SK-N-SH (cell line): ENCODE results near the gene TMEM87A. TPM values are rescaled to one million over a fixed set of nuclear protein-coding genes. Genes with fewer than 3 reads are reported as not detected.
"Not testable (repeated sequence)": the region's sequence is repeated elsewhere in the genome, so short reads cannot be mapped to it uniquely, and the experiment has no call there.

Experiments used
- CTCF ChIA-PET: fragments of 300-600, 350-600 bp; formaldehyde crosslinking; extraction: SDS; loops from one replicate; lab custom pipeline; 2021; lab: Yijun Ruan, JAX
- POLR2A ChIA-PET: fragments of 350-600 bp; sonication (Branson Sonifier 250); formaldehyde crosslinking; extraction: SDS; loops from one replicate; lab custom pipeline; 2020; ENCODE audit warnings: antibody characterized with exemption, inconsistent platforms; lab: Yijun Ruan, JAX
- DNase-seq: peaks from one replicate; pipeline ENCODE4 v3.0.0; 2012
- H2AFZ ChIP-seq: fragments of 200-600 bp; sonication (generic); 2 replicates; pipeline ENCODE4 v1.8.1; 2016; ENCODE audit warnings: antibody characterized with exemption, mild to moderate bottlenecking, low read depth
- H3F3A ChIP-seq: fragments of 200-600 bp; sonication (generic); replicated peaks from 2 replicates; pipeline ENCODE3; 2016; ENCODE audit warnings: antibody characterized with exemption, mild to moderate bottlenecking; ENCODE audit not compliant: insufficient read depth
- H3K27ac ChIP-seq, 2 experiments: fragments of 200-500 bp in 1 of 2; fragments of 200-600 bp in 1 of 2; sonication (Bioruptor generic) in 1 of 2; sonication (generic), shearing (Covaris generic) in 1 of 2; 2 replicates each; pipeline versions ENCODE4 v1.5.1 to v1.6.1; 2014 to 2016; ENCODE audit warnings: low read depth in 2 of 2, inconsistent platforms in 1 of 2, low read length in 1 of 2, mild to moderate bottlenecking in 1 of 2, mixed read lengths in 1 of 2
- H3K27me3 ChIP-seq: fragments of 200-600 bp; sonication (generic), shearing (Covaris generic); 2 replicates; pipeline ENCODE4 v1.6.1; 2016; ENCODE audit warnings: mixed run types; ENCODE audit not compliant: insufficient read depth
- H3K36me3 ChIP-seq, 2 experiments: fragments of 200-500 bp in 1 of 2; fragments of 200-600 bp in 1 of 2; sonication (Bioruptor generic) in 1 of 2; sonication (generic) in 1 of 2; replicated peaks in 1 of 2; 2 replicates each; pipeline versions ENCODE3 to v1.5.1; 2014 to 2016; ENCODE audit warnings: low read length in 1 of 2, mild to moderate bottlenecking in 1 of 2; ENCODE audit not compliant: insufficient read depth in 2 of 2, control insufficient read depth in 1 of 2
- H3K4me1 ChIP-seq, 2 experiments: fragments of 200-500 bp in 1 of 2; fragments of 200-600 bp in 1 of 2; sonication (Bioruptor generic) in 1 of 2; sonication (generic), shearing (Covaris generic) in 1 of 2; 2 replicates each; pipeline versions ENCODE4 v1.5.1 to v1.6.1; 2014 to 2016; ENCODE audit warnings: low read depth in 1 of 2, low read length in 1 of 2, mixed run types in 1 of 2; ENCODE audit not compliant: insufficient read depth in 2 of 2, control insufficient read depth in 1 of 2
- H3K4me2 ChIP-seq: fragments of 200-600 bp; sonication (generic), shearing (Covaris generic); 2 replicates; pipeline ENCODE4 v1.6.1; 2017; ENCODE audit warnings: mixed run types
- H3K4me3 ChIP-seq, 2 experiments: fragments of 200-500 bp in 1 of 2; fragments of 200-600 bp in 1 of 2; sonication (Bioruptor generic) in 1 of 2; sonication (generic), shearing (Covaris generic) in 1 of 2; 2 replicates each; pipeline versions ENCODE4 v1.5.1 to v1.8.1; 2014 to 2016; ENCODE audit warnings: low read depth in 2 of 2, inconsistent platforms in 1 of 2, low read length in 1 of 2, mild to moderate bottlenecking in 1 of 2, mixed read lengths in 1 of 2, moderate library complexity in 1 of 2
- H3K79me2 ChIP-seq: fragments of 200-600 bp; sonication (generic); 2 replicates; pipeline ENCODE4 v1.8.1; 2017; ENCODE audit warnings: mild to moderate bottlenecking; ENCODE audit not compliant: insufficient read depth
- H3K9ac ChIP-seq: fragments of 200-600 bp; sonication (generic); 2 replicates; pipeline ENCODE4 v1.6.1; 2017; ENCODE audit warnings: mixed run types
- H3K9me2 ChIP-seq: fragments of 200-600 bp; sonication (generic); 2 replicates; pipeline ENCODE4 v1.6.1; 2017; ENCODE audit warnings: mixed run types
- H3K9me3 ChIP-seq: fragments of 200-600 bp; sonication (generic); 2 replicates; pipeline ENCODE4 v1.6.1; 2017; ENCODE audit warnings: mixed run types, mild to moderate bottlenecking, moderate library complexity
- H4K20me1 ChIP-seq: fragments of 200-600 bp; sonication (generic); 2 replicates; pipeline ENCODE4 v1.6.1; 2017; ENCODE audit warnings: mild to moderate bottlenecking, mixed run types; ENCODE audit not compliant: insufficient read depth
- CHD2 ChIP-seq: fragments of 150-350 bp; IDR thresholded peaks from 2 replicates; pipeline ENCODE4 v1.6.1; 2018; ENCODE audit warnings: low read length; ENCODE audit not compliant: partially characterized antibody
- GATA2 ChIP-seq: sonication (generic); formaldehyde crosslinking; IDR thresholded peaks from 2 replicates; pipeline ENCODE4 v1.5.0; 2020; ENCODE audit warnings: mild to moderate bottlenecking, missing genetic modification reagents
- JUND ChIP-seq: IDR thresholded peaks from 2 replicates; pipeline ENCODE4 v1.4.0; 2012
- NFIC ChIP-seq: IDR thresholded peaks from 2 replicates; pipeline ENCODE4 v1.4.0; 2012; ENCODE audit warnings: borderline replicate concordance
- SIN3A ChIP-seq: IDR thresholded peaks from 2 replicates; pipeline ENCODE4 v1.6.1; 2012; ENCODE audit warnings: low read depth, mild to moderate bottlenecking, low read length, moderate library complexity, borderline replicate concordance
- TCF12 ChIP-seq: IDR thresholded peaks from 2 replicates; pipeline ENCODE4 v1.4.0; 2012
- WGBS: methylation state at CpG from one replicate; pipeline ENCODE4 v1.1.6; 2017; ENCODE audit warnings: low lambda C conversion rate; 5-methylcytosine and 5-hydroxymethylcytosine counted together
- polyA plus RNA-seq, 3 experiments: library from polyadenylated mRNA; depleted of rRNA; stranded (reverse); fragments of >200 nt; gene quantifications; 2 replicates each; pipeline ENCODE4 v1.2.3, GENCODE V29; 2012
- TF ChIP-seq, protein P1 (sequence below): IDR thresholded peaks from 2 replicates; pipeline ENCODE4 v1.6.1; 2012; ENCODE audit warnings: mild to moderate bottlenecking, low read depth, low read length, moderate library complexity
- TF ChIP-seq, protein P2 (sequence below): IDR thresholded peaks from 2 replicates; pipeline ENCODE4 v1.4.0; 2012; ENCODE audit warnings: low read depth
- TF ChIP-seq, protein P3 (sequence below): IDR thresholded peaks from 2 replicates; pipeline ENCODE4; 2012
- TF ChIP-seq, protein P4 (sequence below): IDR thresholded peaks from 2 replicates; pipeline ENCODE4 v1.4.0; 2012; ENCODE audit warnings: low read depth, borderline replicate concordance

Gene TMEM87A
- polyA plus RNA-seq, 1 of the 3 experiments (the other 2 are of a cell fraction): 20.8 TPM

DNA sequence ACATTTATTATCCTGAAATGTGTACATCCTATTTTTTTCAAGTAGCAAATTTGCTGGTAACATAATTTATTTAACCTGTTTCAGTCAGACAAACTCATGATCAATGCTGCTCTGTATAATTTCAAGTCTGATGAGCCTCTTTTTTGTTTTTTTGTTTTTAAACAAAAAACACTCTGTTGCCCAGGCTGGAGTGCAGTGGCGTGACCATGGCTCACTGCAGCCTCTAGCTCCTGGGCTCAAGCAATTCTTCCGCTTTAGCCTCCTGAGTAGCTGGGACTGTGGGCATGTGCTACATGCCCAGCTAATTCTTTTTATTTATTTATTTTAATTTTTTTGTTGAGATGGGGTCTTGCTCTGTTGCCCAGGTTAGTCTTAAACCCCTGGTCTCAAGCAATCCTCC, 46.0 kb upstream of the TMEM87A start:
- Histone ChIP-seq H3K36me3 (no peaks in the 10 kb centered on the region), H3K27me3 (no peaks in the 10 kb centered on the region), H3K9me2 (no peaks in the 10 kb centered on the region), H3K79me2 (no peaks in the 10 kb centered on the region), H4K20me1 (no peaks in the 10 kb centered on the region), H3F3A (no peaks in the 10 kb centered on the region), H3K4me1 (no peaks in the 10 kb centered on the region), H3K27ac (no peak overlapping the region), H3K9ac (no peak overlapping the region), H3K4me2 (no peak overlapping the region), H3K9me3 (no peaks in the 10 kb centered on the region), H2AFZ (no peak overlapping the region), H3K4me3 (no peak overlapping the region)
- ChIA-PET CTCF (no interaction called here), POLR2A (no interaction called here)
- TF ChIP-seq, protein P1, sequence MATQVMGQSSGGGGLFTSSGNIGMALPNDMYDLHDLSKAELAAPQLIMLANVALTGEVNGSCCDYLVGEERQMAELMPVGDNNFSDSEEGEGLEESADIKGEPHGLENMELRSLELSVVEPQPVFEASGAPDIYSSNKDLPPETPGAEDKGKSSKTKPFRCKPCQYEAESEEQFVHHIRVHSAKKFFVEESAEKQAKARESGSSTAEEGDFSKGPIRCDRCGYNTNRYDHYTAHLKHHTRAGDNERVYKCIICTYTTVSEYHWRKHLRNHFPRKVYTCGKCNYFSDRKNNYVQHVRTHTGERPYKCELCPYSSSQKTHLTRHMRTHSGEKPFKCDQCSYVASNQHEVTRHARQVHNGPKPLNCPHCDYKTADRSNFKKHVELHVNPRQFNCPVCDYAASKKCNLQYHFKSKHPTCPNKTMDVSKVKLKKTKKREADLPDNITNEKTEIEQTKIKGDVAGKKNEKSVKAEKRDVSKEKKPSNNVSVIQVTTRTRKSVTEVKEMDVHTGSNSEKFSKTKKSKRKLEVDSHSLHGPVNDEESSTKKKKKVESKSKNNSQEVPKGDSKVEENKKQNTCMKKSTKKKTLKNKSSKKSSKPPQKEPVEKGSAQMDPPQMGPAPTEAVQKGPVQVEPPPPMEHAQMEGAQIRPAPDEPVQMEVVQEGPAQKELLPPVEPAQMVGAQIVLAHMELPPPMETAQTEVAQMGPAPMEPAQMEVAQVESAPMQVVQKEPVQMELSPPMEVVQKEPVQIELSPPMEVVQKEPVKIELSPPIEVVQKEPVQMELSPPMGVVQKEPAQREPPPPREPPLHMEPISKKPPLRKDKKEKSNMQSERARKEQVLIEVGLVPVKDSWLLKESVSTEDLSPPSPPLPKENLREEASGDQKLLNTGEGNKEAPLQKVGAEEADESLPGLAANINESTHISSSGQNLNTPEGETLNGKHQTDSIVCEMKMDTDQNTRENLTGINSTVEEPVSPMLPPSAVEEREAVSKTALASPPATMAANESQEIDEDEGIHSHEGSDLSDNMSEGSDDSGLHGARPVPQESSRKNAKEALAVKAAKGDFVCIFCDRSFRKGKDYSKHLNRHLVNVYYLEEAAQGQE: no peak
- TF ChIP-seq GATA2 (no peak), JUND (no peak), SIN3A (no peak), NFIC (no peak), TCF12 (no peak)
- TF ChIP-seq, protein P2, sequence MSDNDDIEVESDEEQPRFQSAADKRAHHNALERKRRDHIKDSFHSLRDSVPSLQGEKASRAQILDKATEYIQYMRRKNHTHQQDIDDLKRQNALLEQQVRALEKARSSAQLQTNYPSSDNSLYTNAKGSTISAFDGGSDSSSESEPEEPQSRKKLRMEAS: no peak
- no peak for DNase-seq
- 95% methylated on average over 2 of the region's 2 CpGs for WGBS

DNA sequence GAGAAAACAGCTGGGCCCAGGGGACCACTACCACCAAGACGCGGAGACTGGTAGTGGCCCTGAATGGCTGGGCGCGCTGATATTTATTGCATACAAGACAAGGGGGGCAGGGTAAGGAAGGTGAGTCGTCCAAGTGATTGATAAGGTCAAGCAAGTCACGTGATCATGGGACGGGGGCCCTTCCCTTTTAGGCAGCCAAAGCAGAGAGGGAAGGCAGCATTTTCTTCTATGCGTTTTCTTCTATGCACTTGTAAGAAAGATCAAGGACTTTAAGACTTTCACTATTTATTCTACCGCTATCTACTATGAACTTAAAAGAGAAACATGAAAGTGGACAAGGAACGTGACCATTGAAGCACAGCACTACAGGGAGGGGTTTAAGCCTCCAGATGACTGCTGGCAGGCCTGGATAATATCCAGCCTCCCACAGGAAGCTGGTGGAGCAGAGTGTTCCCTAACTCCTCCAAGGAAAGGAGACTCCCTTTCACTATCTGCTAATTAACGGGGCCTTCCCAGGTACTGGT, 43.1 kb upstream of the TMEM87A start:
- H3K27ac ChIP-seq, H3K9me3 ChIP-seq, H3K9me2 ChIP-seq, CTCF ChIA-PET, H3K4me2 ChIP-seq, DNase-seq, H3K27me3 ChIP-seq, H3K4me1 ChIP-seq, H3F3A ChIP-seq, H3K4me3 ChIP-seq, H3K79me2 ChIP-seq, H3K9ac ChIP-seq, H2AFZ ChIP-seq, POLR2A ChIA-PET, H3K36me3 ChIP-seq, H4K20me1 ChIP-seq: not testable (repeated sequence)
- 76% methylated on average over 11 of the region's 11 CpGs for WGBS

DNA sequence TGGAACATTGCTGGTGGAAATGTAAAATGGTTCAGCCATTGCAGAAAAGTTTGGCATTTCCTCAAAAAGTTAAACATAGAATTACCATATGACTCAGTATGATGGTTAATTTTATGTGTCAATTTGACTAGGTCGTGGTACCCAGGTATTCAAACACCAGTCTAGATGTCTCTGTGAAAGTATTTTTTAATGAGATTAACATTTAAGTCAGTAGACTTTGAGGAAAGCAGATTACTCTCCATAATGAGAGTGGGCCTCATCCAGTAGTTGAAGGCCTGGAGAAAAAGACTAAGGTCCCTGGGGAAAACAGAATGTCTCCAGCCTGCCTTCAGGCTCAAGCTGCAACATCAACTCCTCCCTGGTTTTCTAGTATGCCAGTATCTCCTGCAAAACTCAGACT, 42.3 kb upstream of the TMEM87A start:
- no peaks in the 10 kb centered on the region for H3K27me3 ChIP-seq
- ChIA-PET POLR2A (no interaction called here), CTCF (no interaction called here)
- H3K9ac ChIP-seq: no peak overlapping the region
- H3K36me3 ChIP-seq: peaks cover 3 to 4% of the 10 kb centered on the region in 2 experiments
- WGBS: 45% methylated on average over 1 of the region's 1 CpG
- H3K9me3 ChIP-seq: no peaks in the 10 kb centered on the region
- no peak for TF ChIP-seq CHD2
- TF ChIP-seq, protein P3, sequence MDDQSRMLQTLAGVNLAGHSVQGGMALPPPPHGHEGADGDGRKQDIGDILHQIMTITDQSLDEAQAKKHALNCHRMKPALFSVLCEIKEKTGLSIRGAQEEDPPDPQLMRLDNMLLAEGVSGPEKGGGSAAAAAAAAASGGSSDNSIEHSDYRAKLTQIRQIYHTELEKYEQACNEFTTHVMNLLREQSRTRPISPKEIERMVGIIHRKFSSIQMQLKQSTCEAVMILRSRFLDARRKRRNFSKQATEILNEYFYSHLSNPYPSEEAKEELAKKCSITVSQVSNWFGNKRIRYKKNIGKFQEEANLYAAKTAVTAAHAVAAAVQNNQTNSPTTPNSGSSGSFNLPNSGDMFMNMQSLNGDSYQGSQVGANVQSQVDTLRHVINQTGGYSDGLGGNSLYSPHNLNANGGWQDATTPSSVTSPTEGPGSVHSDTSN: no peak
- TF ChIP-seq, protein P4, sequence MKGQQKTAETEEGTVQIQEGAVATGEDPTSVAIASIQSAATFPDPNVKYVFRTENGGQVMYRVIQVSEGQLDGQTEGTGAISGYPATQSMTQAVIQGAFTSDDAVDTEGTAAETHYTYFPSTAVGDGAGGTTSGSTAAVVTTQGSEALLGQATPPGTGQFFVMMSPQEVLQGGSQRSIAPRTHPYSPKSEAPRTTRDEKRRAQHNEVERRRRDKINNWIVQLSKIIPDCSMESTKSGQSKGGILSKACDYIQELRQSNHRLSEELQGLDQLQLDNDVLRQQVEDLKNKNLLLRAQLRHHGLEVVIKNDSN: no peak
- TF ChIP-seq, protein P1: no peak
- TF ChIP-seq, protein P2: no peak
- DNase-seq: no peak
- H3F3A ChIP-seq: no peaks in the 10 kb centered on the region
- H3K4me1 ChIP-seq: no peaks in the 10 kb centered on the region
- H3K27ac ChIP-seq: no peak overlapping the region
- H4K20me1 ChIP-seq: no peaks in the 10 kb centered on the region
- H3K9me2 ChIP-seq: no peaks in the 10 kb centered on the region
- no peak overlapping the region for H3K4me3 ChIP-seq
- no peaks in the 10 kb centered on the region for H3K79me2 ChIP-seq
- no peak overlapping the region for H2AFZ ChIP-seq
- H3K4me2 ChIP-seq: no peak overlapping the region
